Activated B cell treated with CpG ODN at 0.5 μM for 24 hours (primary cell): ENCODE results near the gene KCNC1. TPM values are rescaled to one million over a fixed set of nuclear protein-coding genes. Genes with fewer than 3 reads are reported as not detected.

Experiments
- ATAC-seq: fragments of 200-7000 bp; cut with Tn5 transposase; one replicate; pipeline ENCODE4 v1.10.0; 2021; ENCODE audit warnings: low read depth, mild to moderate bottlenecking, moderate library complexity
- CTCF ChIA-PET: fragments of 350-600 bp; sonication (Branson Sonifier 250); formaldehyde crosslinking; loops from one replicate; lab custom pipeline; 2021; ENCODE audit warnings: antibody characterized with exemption; lab: Charles Lee
- POLR2A ChIA-PET: fragments of 350-600 bp; sonication (Branson Sonifier 250); formaldehyde crosslinking; loops from one replicate; lab custom pipeline; 2021; ENCODE audit warnings: antibody characterized with exemption; lab: Charles Lee
- DNase-seq: peaks from one replicate; pipeline ENCODE4 v3.0.0; 2022
- H3K27ac Mint-ChIP-seq: one replicate; pipeline ENCODE4 v1.8.0; 2020; ENCODE audit warnings: mixed read lengths
- H3K27me3 Mint-ChIP-seq: one replicate; pipeline ENCODE4 v1.8.0; 2021; ENCODE audit warnings: mixed read lengths
- H3K36me3 Mint-ChIP-seq: one replicate; pipeline ENCODE4 v1.8.0; 2021; ENCODE audit warnings: low read depth, mixed read lengths
- H3K4me1 Mint-ChIP-seq: one replicate; pipeline ENCODE4 v1.8.0; 2021; ENCODE audit warnings: mixed read lengths
- H3K4me3 Mint-ChIP-seq: one replicate; pipeline ENCODE4 v1.8.0; 2020; ENCODE audit warnings: mild to moderate bottlenecking, mixed read lengths
- H3K9me3 Mint-ChIP-seq: one replicate; pipeline ENCODE4 v1.8.0; 2020; ENCODE audit warnings: mixed read lengths
- CTCF ChIP-seq: fragments of 200-600 bp; IDR thresholded peaks from one replicate; pipeline ENCODE4 v1.8.0; 2022; ENCODE audit warnings: antibody characterized with exemption, mild to moderate bottlenecking
- intact Hi-C: fragments of 100-400 bp; cut with micrococcal nuclease; formaldehyde crosslinking; loops from one replicate; pipeline ENCODE4 v1.15.1; 2024
- total RNA-seq: library from RNA; stranded (reverse); gene quantifications from 2 replicates; pipeline ENCODE4 v1.2.3, GENCODE V29; 2022

KCNC1 gene
- total RNA-seq, 1 donor from 2014 or later: not detected

- Mint-ChIP-seq H3K27me3 (peaks cover 6% of the 10 kb centered on the region), H3K27ac (no peak overlapping the region), H3K9me3 (no peaks in the 10 kb centered on the region), H3K4me3 (no peak overlapping the region), H3K36me3 (no peaks in the 10 kb centered on the region), H3K4me1 (no peaks in the 10 kb centered on the region)
- DNase-seq (no peak), ATAC-seq (no peak)
- CTCF ChIA-PET: no interaction called here
- TF ChIP-seq CTCF: no peak
- POLR2A ChIA-PET: no interaction called here
- intact Hi-C loops: no loop called here
Observed at GRCh38 chr11:17747131-17747955, 12.8 kb downstream of the KCNC1 start.

- ChIA-PET CTCF (no interaction called here), POLR2A (no interaction called here)
- DNase-seq (no peak), ATAC-seq (no peak)
- H3K4me1 Mint-ChIP-seq: no peaks in the 10 kb centered on the region
- intact Hi-C loops: no loop called here
- H3K36me3 Mint-ChIP-seq: no peaks in the 10 kb centered on the region
- no peak for TF ChIP-seq CTCF
- H3K4me3 Mint-ChIP-seq: no peak overlapping the region
- H3K27ac Mint-ChIP-seq: no peak overlapping the region
- no peaks in the 10 kb centered on the region for H3K9me3 Mint-ChIP-seq
- H3K27me3 Mint-ChIP-seq: peaks cover 6% of the 10 kb centered on the region
Observed at GRCh38 chr11:17748044-17748443, 13.5 kb downstream of the KCNC1 start.

GRCh38 chr11:17748761-17749721, 14.5 kb downstream of the KCNC1 start:
- no peaks in the 10 kb centered on the region for H3K36me3 Mint-ChIP-seq
- H3K4me1 Mint-ChIP-seq: no peaks in the 10 kb centered on the region
- H3K27me3 Mint-ChIP-seq: peaks cover 6% of the 10 kb centered on the region
- ChIA-PET CTCF (no interaction called here), POLR2A (no interaction called here)
- ATAC-seq: no peak
- no peak for TF ChIP-seq CTCF
- no peak overlapping the region for H3K27ac Mint-ChIP-seq
- intact Hi-C loops: no loop called here
- no peaks in the 10 kb centered on the region for H3K9me3 Mint-ChIP-seq
- no peak for DNase-seq
- no peak overlapping the region for H3K4me3 Mint-ChIP-seq

GRCh38 chr11:17750013-17750800, 15.6 kb downstream of the KCNC1 start:
- H3K9me3 Mint-ChIP-seq: no peaks in the 10 kb centered on the region
- H3K4me1 Mint-ChIP-seq: no peaks in the 10 kb centered on the region
- no peaks in the 10 kb centered on the region for H3K36me3 Mint-ChIP-seq
- intact Hi-C loops: no loop called here
- no peak overlapping the region for H3K4me3 Mint-ChIP-seq
- ChIA-PET POLR2A (no interaction called here), CTCF (no interaction called here)
- peaks cover 10% of the 10 kb centered on the region for H3K27me3 Mint-ChIP-seq
- H3K27ac Mint-ChIP-seq: no peak overlapping the region
- no peak for TF ChIP-seq CTCF
- DNase-seq: no peak
- no peak for ATAC-seq
